ENCODE data around the gene KMT2C.
"Not testable (repeated sequence)": the region's sequence is repeated elsewhere in the genome, so short reads cannot be mapped to it uniquely, and the experiment has no call there.

KMT2C gene

DNA sequence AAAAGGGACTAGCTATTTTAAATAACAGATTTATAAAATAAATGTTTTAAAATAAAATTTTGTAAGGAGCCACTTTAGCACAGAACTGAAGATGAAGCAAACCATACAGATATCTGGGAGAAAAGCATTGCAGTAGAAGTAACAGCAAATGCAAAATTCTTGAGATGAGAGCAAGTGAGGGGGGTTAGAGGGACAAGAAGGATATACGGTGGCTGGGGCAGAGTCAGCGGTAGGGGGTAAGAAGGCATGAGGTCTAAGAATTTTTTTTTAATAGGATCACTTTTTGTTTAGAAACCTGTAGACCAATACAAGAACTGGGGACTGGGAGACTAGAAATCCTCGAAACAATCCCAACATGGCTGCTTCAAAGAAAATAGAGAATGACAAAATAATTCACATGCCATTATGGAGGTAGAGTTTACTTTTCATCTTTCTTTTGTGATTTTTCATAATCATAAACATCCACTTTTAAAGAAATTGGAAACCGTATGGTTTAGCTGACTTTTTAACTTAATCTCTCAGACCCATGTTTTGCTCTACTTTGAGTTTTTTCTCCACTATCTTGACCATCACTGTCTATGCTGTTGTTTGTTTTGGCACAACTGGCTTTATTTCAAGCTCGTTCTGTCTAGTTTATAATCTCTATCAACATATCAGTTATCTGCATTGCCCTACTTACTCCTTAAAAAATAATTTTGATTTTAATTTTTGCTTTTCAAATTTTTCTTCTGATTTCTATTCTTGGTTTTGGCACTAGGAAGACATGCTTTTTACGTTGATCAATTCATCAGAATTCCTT, 73.5 kb downstream of the KMT2C start:
- no peak for DNase-seq (ENCODE audit: low spot score)

DNA sequence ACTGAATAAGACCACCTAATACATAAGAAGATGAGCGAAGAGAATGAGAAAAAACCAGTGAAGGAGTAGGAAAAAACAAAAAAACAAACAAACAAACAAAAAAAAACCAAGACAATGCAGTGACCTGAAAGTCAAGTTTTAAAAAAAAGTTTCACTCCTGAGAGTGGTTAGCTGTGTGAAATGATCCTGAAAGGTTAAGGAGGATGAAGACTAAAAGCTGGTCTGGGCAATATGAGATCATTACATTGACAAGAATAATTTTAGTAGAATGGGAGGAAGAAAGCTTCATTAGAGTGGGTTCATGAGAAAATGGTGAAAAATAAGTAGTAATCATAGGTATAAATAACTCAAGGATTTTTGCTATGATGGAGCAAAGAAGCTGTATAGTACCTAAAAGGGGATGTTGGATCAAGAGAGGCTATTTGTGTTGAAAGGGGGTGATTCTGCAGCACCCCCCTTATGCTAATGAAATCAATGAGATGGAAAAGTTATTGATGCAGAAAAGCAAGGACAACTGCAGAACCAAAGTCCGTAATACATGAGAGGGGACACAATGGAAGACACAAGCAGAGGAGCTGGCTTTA, 80.2 kb downstream of the KMT2C start:
- DNase-seq (ENCODE audit: low spot score) = no peak

DNA sequence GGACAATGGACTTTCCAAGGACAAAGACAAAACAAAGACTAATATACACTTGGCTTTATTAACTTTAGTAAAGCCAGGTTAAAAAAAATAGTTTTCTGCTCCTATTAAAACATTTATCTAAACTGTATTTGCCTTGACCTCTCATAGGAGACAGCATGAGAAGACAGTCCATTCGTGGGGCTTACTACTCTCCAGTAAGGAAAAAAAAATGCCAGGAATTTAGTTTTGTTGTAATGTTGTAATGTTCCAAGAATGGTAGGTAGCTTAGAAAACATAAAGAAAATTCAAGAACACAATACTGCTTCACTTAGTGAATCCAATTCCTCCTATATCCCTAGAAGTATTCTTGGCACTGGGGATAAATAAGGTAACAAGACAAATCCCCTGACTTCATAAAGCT, 81.7 kb downstream of the KMT2C start:
- DNase-seq (ENCODE audit: low spot score) = no peak

DNA sequence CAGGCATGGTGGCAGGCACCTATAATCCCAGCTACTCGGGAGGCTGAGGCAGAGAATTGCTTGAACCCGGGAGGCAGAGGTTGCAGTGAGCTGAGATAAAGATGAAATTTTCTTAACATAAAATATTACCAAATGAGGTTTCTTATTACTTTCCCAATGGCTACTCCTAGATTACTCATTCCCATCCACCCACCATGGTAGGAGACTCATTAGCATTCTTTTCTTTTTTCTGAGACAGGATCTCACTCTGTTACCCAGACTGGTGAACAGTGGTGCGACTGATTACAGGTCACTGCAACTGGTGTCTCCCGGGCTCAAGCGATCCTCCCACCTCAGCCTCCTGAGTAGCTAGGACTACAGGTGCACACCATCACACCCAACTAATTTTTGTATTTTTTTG, 82.5 kb downstream of the KMT2C start:
- DNase-seq (ENCODE audit: low spot score) = not testable (repeated sequence)

DNA sequence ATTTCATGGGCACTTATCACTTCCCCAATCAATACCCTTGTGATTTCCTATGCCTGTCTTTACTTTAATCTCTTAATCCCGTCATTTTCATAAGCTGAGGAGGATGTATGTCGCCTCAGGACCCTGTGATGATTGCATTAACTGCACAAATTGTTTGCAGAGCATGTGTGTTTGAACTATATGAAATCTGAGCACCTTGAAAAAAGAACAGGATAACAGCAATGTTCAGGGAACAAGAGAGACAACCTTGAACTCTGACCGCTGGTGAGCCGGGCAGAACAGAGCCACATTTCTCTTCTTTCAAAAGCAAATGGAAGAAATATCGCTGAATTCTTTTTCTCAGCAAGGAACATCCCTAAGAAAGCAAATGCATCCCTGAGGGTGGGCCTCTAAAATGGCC, 84.1 kb downstream of the KMT2C start:
- DNase-seq (ENCODE audit: low spot score) = not testable (repeated sequence)

DNA sequence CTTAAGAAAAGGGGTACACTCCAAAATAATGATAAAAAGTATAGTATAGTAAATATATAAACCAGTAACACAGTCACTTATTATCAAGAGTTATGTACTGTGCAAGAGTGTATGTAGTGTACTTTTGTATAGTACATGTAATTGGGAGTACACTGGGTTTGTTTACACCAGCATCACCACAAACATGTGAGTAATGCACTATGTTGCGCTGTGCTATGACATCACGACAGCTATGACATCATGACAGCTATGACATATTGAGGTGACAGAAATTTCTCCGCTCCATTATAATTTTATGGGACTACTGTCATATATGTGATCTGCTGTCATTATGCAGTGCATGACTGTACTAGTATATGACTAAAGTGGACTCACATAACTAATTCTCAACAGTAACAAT, 84.6 kb downstream of the KMT2C start:
- no peak for DNase-seq (ENCODE audit: low spot score)

DNA sequence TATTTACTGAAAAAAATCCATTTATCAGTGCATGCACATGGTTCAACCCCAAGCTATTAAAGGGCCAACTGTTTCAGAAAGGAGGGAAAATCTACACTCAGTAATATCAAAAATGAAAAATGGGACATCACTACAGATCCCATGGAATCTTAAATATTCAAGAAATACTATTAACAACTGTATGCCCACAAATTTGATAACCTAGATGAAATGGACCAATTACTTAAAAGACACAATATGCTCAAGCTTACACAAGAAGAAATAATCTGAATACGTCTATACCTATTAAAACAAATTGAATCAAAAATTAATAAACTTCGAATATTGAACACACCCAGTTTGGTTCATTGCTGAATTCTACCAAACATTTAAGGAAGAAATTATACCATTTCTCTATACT, 87.9 kb downstream of the KMT2C start:
- no peak for DNase-seq (ENCODE audit: low spot score)

DNA sequence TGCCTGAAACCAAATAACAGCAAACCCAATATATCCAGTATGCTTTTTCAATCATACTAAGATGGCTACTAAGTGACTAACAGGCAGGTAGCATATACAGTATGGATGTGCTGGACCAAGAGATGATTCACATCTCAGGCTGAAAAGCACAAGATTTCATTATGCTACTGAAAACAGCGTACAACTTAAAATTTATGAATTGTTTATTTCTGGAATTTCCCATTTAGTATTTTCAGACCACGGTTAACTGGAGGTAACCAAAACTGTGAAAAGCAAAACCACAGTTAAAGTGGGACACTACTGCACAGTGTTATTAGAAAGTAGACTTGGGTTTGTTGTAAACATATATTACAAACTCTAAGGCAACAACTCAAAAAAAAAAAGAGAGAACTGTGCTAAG, 91.5 kb downstream of the KMT2C start:
- DNase-seq (ENCODE audit: low spot score) = no peak

DNA sequence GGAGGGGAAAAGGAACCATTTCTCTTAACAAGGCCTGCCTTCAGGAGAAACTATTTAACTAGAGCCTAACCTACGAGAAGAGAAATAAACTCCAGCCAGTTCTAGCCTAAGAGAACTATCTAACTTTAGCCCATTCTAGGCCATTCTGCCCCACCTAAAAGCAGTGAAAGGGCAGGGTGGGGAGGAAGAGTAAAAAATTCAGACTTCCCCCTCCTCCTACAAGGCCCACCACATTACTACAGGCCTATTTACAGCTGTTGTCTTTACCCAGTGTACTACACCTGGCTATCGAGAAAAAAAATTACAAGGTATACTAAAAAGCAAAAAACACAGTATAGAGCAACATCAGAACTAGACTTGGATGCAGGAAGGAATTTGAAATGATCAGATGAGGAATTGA, 93.0 kb downstream of the KMT2C start:
- DNase-seq (ENCODE audit: low spot score) = no peak

DNA sequence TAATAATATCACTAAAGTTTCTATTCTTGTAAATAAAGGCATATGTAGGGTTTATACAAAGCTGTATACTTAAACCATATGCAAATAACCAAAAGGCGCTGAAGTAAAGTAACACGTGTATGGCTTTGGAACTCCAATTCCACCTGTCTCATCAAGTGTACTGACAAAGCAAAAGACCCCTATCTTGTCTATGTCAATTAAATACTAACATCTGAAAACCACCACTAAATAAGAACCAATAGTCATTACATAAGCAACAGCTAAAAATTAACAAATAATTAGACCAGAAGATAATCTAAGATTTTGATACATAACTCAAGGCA, 93.9 kb downstream of the KMT2C start:
- DNase-seq (ENCODE audit: low spot score) = no peak

DNA sequence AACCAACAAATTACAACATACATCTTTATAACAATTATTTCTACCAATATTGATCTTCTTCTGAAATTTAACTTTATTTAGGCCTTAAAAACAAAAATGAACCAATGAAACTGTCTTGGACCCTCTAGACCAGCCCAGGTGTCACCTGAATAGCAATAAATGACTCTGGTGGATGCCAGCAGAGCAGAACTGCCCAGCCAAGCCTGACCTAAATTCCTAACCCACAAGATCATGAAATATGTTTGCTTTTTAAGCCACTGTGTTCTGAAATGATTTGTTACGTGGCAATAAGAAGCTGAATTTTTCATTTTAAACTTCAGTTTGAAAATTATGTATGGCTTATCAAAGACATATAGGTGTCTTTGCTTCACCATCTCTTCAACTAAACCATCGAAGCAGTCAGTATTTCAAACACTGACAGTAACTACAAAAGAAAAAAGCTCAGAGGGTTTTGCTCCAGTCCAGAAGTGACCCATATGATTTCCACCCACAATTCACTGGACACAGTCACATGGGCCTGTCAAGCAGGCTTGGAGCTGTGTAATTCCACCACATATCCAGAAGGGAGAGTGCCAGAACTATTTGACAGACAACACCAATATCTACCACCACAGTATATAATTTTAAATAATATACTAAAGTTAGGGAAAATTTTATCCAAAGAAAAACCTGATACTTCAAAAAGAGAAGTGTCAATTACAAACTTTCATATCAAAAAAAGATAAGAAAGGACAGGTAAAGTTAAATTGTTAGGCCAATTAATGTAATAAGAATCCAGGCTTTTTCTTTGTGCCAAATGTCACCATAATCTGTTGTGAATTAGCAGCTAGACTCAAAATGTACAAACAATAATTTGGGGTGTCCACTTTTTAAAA, 94.5 kb downstream of the KMT2C start:
- peak; percentile 39 for DNase-seq (ENCODE audit: low spot score)

DNA sequence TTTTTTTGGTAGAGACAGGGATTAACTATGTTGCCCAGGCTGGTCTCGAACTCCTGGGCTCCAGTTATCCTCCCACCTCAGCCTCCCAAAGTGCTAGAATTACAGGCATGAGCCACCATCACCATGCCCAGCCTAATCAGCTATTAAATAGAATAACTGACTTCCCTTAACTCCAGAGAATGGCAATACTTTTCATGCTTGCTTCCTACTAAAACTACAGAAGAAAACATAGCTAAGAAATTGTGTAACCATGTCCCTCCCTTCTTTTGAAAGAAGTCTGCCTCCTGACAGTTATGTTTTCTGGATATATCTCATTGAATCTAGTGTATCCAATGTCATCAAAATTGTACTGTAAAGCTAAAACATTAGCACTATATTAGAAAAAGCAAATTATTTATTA, 95.6 kb downstream of the KMT2C start:
- DNase-seq (ENCODE audit: low spot score) = no peak

DNA sequence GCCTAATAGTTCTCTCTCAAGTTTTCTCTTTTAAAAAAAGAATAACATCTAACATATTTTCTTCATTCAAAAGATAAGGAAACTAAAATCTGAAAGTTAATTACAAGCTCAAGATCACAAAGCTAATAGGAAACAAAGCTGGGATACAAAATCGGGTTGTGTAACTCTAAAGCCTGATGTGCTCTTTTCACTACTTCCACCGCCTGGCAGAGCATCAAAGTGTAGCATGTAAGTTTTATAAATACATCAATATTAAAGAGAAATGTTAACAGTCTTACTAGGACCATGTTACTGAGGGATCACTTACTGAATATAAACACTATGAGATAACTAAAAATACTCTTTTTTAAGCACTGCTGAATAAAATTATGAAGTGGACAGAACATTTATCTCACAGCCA, 97.2 kb downstream of the KMT2C start:
- no peak for DNase-seq (ENCODE audit: low spot score)

DNA sequence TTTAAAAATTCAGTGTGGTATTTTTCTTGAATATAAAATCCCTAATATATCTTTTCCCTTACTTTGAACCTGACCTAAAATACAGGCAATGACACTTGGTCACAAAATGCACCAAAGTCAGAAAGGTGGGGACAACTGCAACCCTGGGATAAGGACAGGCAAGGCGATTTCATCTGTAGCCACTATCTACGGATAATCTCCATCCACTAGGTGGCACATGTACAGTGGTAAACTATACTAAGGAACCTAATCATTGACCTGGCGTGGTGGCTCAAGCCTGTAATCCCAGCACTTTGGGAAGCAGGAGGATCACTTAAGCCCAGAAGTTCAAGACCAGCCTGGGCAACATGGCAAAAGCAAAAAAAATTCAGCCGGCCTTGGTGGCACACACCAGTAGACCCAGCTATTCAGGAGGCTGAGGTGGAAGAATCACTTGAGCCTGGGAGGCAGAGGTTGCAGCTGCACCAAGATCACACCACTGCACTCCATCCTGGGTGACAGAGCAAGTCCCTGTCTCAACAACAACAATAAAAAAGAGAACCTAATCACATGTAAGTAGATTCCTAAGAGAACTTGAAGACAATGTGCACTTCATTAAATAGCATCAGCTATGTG, 98.9 kb downstream of the KMT2C start:
- DNase-seq (ENCODE audit: low spot score) = peak; percentile 20

DNA sequence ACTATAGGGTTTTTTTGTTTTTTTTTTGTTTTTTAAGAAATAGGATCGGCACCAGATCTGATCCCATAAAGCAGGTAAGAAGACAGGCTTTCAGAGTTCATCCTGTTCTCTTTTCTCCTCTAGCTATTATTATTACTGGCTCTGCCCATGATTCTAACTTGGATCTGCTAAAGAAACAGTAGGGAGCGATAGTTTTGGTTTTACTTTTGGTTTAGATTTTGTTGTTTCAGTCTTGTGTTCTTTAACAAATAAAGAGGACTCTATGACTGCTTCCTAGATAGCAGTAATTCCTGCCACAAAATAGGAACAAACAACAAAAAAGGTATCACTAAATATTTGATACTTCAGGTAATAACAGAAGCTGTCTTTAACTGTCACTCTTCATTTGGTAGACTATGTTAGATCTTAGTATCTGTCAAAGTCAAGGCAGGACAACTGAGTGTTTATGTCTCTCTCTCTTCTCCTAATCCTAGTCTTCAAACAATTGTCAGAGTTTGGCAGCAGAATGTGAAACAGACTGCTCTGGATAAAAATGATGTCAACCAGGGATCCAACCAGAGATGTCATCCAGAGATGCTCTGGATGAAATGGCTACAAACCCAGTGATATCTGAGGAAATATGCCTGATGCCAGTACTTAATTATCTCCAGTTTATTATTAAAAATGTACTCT, 99.8 kb downstream of the KMT2C start:
- DNase-seq (ENCODE audit: low spot score) = peak; percentile 18

DNA sequence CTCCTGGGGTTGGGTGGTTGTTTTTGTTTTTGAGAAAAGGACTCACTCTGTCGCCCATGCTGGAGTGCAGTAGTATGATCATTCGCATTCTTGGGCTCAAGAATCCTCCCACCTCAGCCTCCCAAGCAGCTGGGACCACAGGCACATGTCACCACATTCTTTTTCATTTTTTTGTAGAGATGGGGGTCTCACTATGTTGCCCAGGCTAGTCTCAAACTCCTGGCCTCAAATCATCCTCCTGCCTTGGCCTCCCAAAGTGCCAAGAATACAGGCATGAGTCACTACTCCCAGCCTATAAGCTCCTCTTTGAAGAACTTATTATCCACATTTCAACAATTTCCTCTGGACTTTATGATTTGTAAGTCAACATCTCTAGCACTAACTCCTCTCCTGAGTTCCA, 102.7 kb downstream of the KMT2C start:
- DNase-seq (ENCODE audit: low spot score) = no peak

DNA sequence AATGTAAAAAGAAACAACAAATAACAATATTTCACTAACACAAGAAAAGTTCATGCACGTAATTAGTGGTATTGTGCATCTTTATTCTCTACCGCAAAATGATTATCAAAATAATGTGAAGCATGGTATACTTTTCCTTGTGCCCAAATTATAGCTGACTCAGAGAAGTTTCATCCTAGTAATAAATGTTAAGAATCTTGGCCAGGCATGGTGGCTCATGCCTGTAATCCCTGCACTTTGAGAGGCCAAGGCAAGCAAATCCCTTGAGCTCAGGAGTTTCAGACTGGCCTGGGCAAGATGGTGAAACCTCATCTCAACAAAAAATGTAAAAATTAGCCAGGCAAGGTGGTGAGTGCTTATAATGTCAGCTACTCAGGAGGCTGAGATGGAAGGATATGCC, 105.0 kb downstream of the KMT2C start:
- DNase-seq (ENCODE audit: low spot score) = no peak

DNA sequence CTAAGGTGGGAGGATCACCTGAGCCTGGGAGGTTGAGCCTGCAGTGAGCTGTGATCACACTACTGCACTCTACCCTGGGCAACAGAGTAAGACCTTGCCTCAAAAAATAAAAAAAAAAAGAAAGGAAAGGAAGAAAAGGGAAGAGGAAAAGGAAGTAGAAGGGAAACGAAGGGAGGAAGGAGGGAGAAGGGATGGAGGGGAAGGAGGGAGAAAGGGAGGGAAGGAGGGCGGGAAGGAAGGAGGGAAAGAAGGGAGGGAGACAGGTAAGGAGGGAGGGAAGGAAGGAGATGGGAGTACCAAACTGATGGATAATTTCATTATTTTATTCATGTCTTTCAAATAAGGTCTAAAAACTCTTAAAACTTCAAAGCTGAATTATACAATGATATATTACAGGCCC, 106.3 kb downstream of the KMT2C start:
- no peak for DNase-seq (ENCODE audit: low spot score)

DNA sequence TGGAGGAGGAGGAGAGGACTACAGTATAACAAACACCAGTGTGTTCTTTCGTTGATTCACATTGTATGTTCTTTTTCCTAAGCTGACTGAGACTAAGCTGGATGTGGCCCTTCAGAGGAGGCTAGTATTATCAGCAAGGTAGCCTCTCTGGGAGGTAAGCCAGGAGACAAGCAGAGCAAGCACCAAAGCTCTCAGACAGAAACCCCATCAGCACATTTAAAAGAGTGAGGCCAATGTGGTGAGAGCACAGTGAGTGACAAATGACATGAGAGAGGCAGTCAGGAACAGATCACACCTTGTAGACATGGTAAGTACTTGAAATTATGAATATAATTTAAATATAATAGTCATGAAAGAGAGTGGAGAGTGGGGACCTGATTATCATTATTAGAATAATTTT, 107.6 kb downstream of the KMT2C start:
- DNase-seq (ENCODE audit: low spot score) = no peak

DNA sequence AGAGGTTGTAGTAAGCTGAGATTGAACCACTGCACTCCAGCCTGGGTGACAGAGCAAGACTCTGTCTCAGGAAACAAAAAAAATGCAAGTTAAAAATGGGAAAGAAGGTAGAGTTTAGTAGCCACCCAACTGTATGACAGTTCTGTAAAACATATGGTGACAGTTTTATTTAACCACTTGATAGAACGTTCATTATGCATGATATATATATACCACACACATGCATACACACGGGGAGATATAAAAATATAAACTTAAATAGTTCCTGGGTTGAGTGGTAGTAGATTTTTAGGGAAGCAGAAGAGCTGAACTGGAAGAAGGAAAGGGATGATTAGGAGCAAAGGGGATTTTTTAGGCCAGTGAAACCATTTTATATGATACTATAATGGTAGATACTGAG, 120.0 kb downstream of the KMT2C start:
- no peak for DNase-seq (ENCODE audit: low spot score)

DNA sequence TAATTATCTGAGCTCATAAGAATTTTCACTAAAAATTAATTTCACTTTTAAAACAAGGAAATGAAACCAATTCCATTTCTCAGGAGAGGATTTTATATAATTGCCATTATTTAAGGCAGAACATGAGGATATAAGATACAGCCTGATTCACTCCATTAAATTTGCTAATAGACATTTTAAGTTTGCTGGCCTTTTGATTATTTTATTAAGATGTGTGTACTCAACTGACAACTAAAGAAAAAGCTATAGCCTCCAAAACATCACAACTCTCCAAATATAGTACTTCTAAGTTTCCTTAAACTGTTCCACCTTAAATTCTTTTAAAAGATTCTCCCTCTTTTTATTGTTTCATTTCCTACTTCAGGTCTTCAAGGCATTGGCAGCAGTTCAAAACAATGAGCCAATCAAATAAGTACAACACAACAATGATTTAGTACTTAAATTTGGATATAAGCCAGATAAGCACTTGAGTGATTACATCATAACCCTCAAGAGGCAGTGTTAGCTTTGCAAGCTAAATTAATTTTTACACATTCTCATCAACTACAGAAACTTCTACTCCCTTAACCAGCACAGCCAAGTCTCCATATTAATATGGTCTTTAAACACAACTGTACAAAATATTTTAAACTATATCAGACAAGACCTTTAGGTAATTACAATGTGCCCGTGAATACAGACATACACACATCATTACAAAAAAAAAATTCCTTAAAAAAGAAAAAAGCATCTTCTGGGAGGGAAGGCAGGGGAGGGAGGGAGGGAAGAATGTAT, 121.8 kb downstream of the KMT2C start:
- peak; percentile 6 for DNase-seq (ENCODE audit: low spot score)
